ENCODE data around the gene PCDH11Y.
"Not testable (repeated sequence)": the region's sequence is repeated elsewhere in the genome, so short reads cannot be mapped to it uniquely, and the experiment has no call there.

GRCh38 chrY:5000057-5000456, at the start of gene PCDH11Y:
- not testable (repeated sequence) for TF ChIP-seq POLR2AphosphoS5 (IDR thresholded peaks at IDR 0.05; ENCODE audit: low read depth); CTCF (conservative IDR thresholded peaks at IDR 0.05; ENCODE audit: low read depth in 2 of 2); REST (IDR thresholded peaks at IDR 0.05; ENCODE audit: unreplicated experiment); CREB1 (CRISPR knock-in tag; IDR thresholded peaks at IDR 0.05; ENCODE audit: low read depth); EZH2 (IDR thresholded peaks at IDR 0.05; ENCODE audit: low read depth, unreplicated experiment); ZNF331 (CRISPR knock-in tag; IDR thresholded peaks at IDR 0.05; ENCODE audit: low read depth)
